ENCODE measurements around the gene FGF9. TPM values are rescaled to one million over a fixed set of nuclear protein-coding genes. Genes with fewer than 3 reads are reported as not detected.

Gene FGF9
- total RNA-seq, 1 experiment from 2014 or later = 1.5 TPM

- no peak for ATAC-seq
- RAD21 ChIA-PET (ENCODE audit: low non-redundant PET in 1 of 2, low total read pairs in 2 of 2, uncharacterized antibody in 2 of 2, unreplicated experiment in 2 of 2) = no interaction called here
These were observed 77.3 kb downstream of the FGF9 start for GRCh38 chr13:21748166-21748565.

More at GRCh38 chr13:21748166-21748565, 77.3 kb downstream of the FGF9 start:
- no peaks in the 10 kb centered on the region for H3K4me1 ChIP-seq (ENCODE audit: control insufficient read depth in 1 of 2, insufficient read depth in 2 of 2, low read length in 2 of 2)
- BruUV-seq (replicated peaks) = no TSS peak
- H3K9ac ChIP-seq (ENCODE audit: low read length) = no peak overlapping the region
- peaks cover 15% of the 10 kb centered on the region; the same call in 1 of the 2 replicates for H3K27me3 ChIP-seq (ENCODE audit: insufficient read depth, low read length)
- CTCF ChIA-PET = no interaction called here
- H3K36me3 ChIP-seq (ENCODE audit: control insufficient read depth in 1 of 2, insufficient read depth in 2 of 2, low read length in 2 of 2) = no peaks in the 10 kb centered on the region
- intact Hi-C loops (cut with micrococcal nuclease) = no loop called here
- TF ChIP-seq ZFX (IDR thresholded peaks at IDR 0.05) = no peak
- TF ChIP-seq POLR2AphosphoS5 (IDR thresholded peaks at IDR 0.05; ENCODE audit: low read depth, low read length) = no peak
- no peak for TF ChIP-seq RAD21 (IDR thresholded peaks at IDR 0.05; ENCODE audit: low read depth)
- TF ChIP-seq REST (IDR thresholded peaks at IDR 0.05; ENCODE audit: low read depth) = no peak
- TF ChIP-seq POLR2A (IDR thresholded peaks at IDR 0.05; ENCODE audit: borderline replicate concordance, extremely low read depth, insufficient read depth, insufficient read length) = no peak
- no peak for TF ChIP-seq EGR1 (IDR thresholded peaks at IDR 0.05; ENCODE audit: low read depth)
- TF ChIP-seq TCF7L2 (IDR thresholded peaks at IDR 0.05; ENCODE audit: borderline replicate concordance, extremely low read depth, insufficient read depth, insufficient read length) = no peak
- TF ChIP-seq CBX3 (IDR thresholded peaks at IDR 0.05; ENCODE audit: low read depth) = no peak
- no peak for TF ChIP-seq YY1 (IDR thresholded peaks at IDR 0.05; ENCODE audit: extremely low read depth, insufficient replicate concordance, low read depth, low read length)
- TF ChIP-seq ATF3 (IDR thresholded peaks at IDR 0.05) = no peak
- TF ChIP-seq ELF1 (IDR thresholded peaks at IDR 0.05; ENCODE audit: borderline replicate concordance, low read depth) = no peak
- no peak for TF ChIP-seq CEBPB (IDR thresholded peaks at IDR 0.05; ENCODE audit: low read depth)
- TF ChIP-seq SRF (IDR thresholded peaks at IDR 0.05; ENCODE audit: low read depth) = no peak
- no peak for TF ChIP-seq ZBTB33 (IDR thresholded peaks at IDR 0.05; ENCODE audit: extremely low read depth, insufficient replicate concordance, low read length)
- TF ChIP-seq CTCF (IDR thresholded peaks at IDR 0.05 in 2 of 3, conservative IDR thresholded peaks at IDR 0.05 in 1 of 3; ENCODE audit: borderline replicate concordance in 1 of 3, insufficient read depth in 1 of 3, low read depth in 2 of 3, low read length in 2 of 3) = no peak
- TF ChIP-seq EZH2 (IDR thresholded peaks at IDR 0.05) = no peak
- no peak for TF ChIP-seq JUND (IDR thresholded peaks at IDR 0.05)
- TF ChIP-seq FOSL1 (IDR thresholded peaks at IDR 0.05; ENCODE audit: low read depth) = no peak
- TF ChIP-seq ZNF274 (IDR thresholded peaks at IDR 0.05; ENCODE audit: low read depth, low read length) = no peak
- TF ChIP-seq SIN3A (IDR thresholded peaks at IDR 0.05; ENCODE audit: low read depth) = no peak
- POLR2A ChIA-PET = no interaction called here
- H3K4me3 ChIP-seq (replicated peaks in 1 of 2; ENCODE audit: low read depth in 1 of 2, low read length in 2 of 2) = no peak overlapping the region
- no peak for DNase-seq (ENCODE audit: low read depth, low spot score)
- no peaks in the 10 kb centered on the region for H4K20me1 ChIP-seq (ENCODE audit: insufficient read depth)
- no peak overlapping the region for H3K27ac ChIP-seq (ENCODE audit: low read depth, low read length)
- H2AFZ ChIP-seq (ENCODE audit: low read depth, low read length, poor library complexity, severe bottlenecking) = no peak overlapping the region
- no peaks in the 10 kb centered on the region for H3K9me3 ChIP-seq (ENCODE audit: control insufficient read depth in 1 of 2, insufficient read depth in 1 of 2, low read depth in 1 of 2, low read length in 2 of 2)
- H3K79me2 ChIP-seq (ENCODE audit: insufficient read depth, low read length) = no peaks in the 10 kb centered on the region
- H3K9me2 ChIP-seq (ENCODE audit: insufficient read depth) = no peaks in the 10 kb centered on the region
- H3K4me2 ChIP-seq (ENCODE audit: low read length) = no peak overlapping the region
